K562 (cell line): Measurements from ENCODE around the gene SPINT2. TPM values are rescaled to one million over a fixed set of nuclear protein-coding genes. Genes with fewer than 3 reads are reported as not detected.

Source experiments
- ARID1B ChIP-seq: fragments of 450-650 bp; IDR thresholded peaks from 2 replicates; pipeline ENCODE4 v1.6.1; 2016; ENCODE audit warnings: antibody characterized with exemption, mild to moderate bottlenecking, inconsistent platforms
- CBFB ChIP-seq: sonication (generic); formaldehyde crosslinking; IDR thresholded peaks from 2 replicates; pipeline ENCODE4 v1.4.0; 2020; ENCODE audit warnings: mild to moderate bottlenecking, missing genetic modification reagents
- CCNT2 ChIP-seq: IDR thresholded peaks from 2 replicates; pipeline ENCODE4 v1.6.1; 2011; ENCODE audit warnings: borderline replicate concordance, low read depth, mild to moderate bottlenecking, moderate library complexity, mixed read lengths, low read length; ENCODE audit not compliant: insufficient read length; ENCODE audit errors: extremely low read depth
- CREM ChIP-seq: IDR thresholded peaks from 2 replicates; pipeline ENCODE4 v1.6.1; 2014; ENCODE audit warnings: antibody characterized with exemption, low read depth
- HLTF ChIP-seq: fragments of 450-650 bp; IDR thresholded peaks from 2 replicates; pipeline ENCODE4 v1.6.1; 2016
- NFIC ChIP-seq: fragments of 450-650 bp; IDR thresholded peaks from 2 replicates; pipeline ENCODE4 v1.6.1; 2017; ENCODE audit warnings: mild to moderate bottlenecking, inconsistent platforms
- NFRKB ChIP-seq: fragments of 450-650 bp; IDR thresholded peaks from 2 replicates; pipeline ENCODE4 v1.6.1; 2016; ENCODE audit warnings: low read depth
- POLR2A ChIP-seq: fragments of 450-650 bp; conservative IDR thresholded peaks from 2 replicates; pipeline ENCODE4 v1.6.1; 2016
- SRF ChIP-seq, 2 experiments: fragments of 250-450, 450-650 bp in 1 of 2; sonication (Bioruptor Pico) in 1 of 2; sonication (generic) in 1 of 2; formaldehyde crosslinking; IDR thresholded peaks; 2 replicates each; pipeline versions ENCODE4 v1.5.0 to v1.5.1; 2020 to 2022; ENCODE audit warnings: mild to moderate bottlenecking in 1 of 2, missing genetic modification reagents in 1 of 2
- SUPT5H ChIP-seq: fragments of 450-650 bp; IDR thresholded peaks from 2 replicates; pipeline ENCODE4 v1.6.1; 2016
- TCF3 ChIP-seq: sonication (generic); formaldehyde crosslinking; IDR thresholded peaks from 2 replicates; pipeline ENCODE4 v1.4.0; 2020; ENCODE audit warnings: mild to moderate bottlenecking, missing genetic modification reagents
- YY1 ChIP-seq, 3 experiments: IDR thresholded peaks; 2 replicates each; pipeline ENCODE4 v1.6.1; 2011; ENCODE audit warnings: low read length in 2 of 3, mild to moderate bottlenecking in 2 of 3, moderate library complexity in 2 of 3, borderline replicate concordance in 1 of 3, control low read depth in 1 of 3, low read depth in 1 of 3; ENCODE audit not compliant: insufficient read depth in 3 of 3, insufficient replicate concordance in 2 of 3, control insufficient read depth in 1 of 3, insufficient read length in 1 of 3; ENCODE audit errors: extremely low read depth in 1 of 3
- polyA plus RNA-seq, 8 experiments: library from polyadenylated mRNA; depleted of rRNA in 4 of 8; stranded (reverse) in 5 of 8; unstranded in 3 of 8; fragments of >200 nt; fragmentation: Nextera tagmentation in 2 of 8; fragmentation: Illumina TruSeq in 1 of 8; extraction: Ambion mirVana in 2 of 8; extraction: Trizol in 1 of 8; gene quantifications; 2 replicates each; pipeline versions ENCODE4 v1.2.1 to v1.2.3, GENCODE V29; 2011 to 2014; ENCODE audit warnings: inconsistent platforms in 1 of 8, missing spikeins in 1 of 8
- total RNA-seq, 7 experiments: library from RNA; depleted of rRNA in 6 of 7; stranded (reverse); fragments of >200 nt in 6 of 7; fragmentation: Illumina TruSeq in 2 of 7; extraction: Trizol in 2 of 7; gene quantifications; 2 replicates each; pipeline versions ENCODE4 v1.2.1 to v1.2.3, GENCODE V29; 2011 to 2021; ENCODE audit warnings: low replicate concordance in 1 of 7
- TF ChIP-seq, protein P1 (sequence below): fragments of 450-650 bp; formaldehyde crosslinking; IDR thresholded peaks from 2 replicates; pipeline ENCODE4 v1.4.0; 2022; ENCODE audit warnings: missing genetic modification characterization
- TF ChIP-seq, protein P2 (sequence below): sonication (generic); formaldehyde crosslinking; IDR thresholded peaks from 2 replicates; pipeline ENCODE4 v1.8.0; 2022; ENCODE audit warnings: mild to moderate bottlenecking, missing genetic modification reagents, borderline replicate concordance
- TF ChIP-seq, protein P3 (sequence below): IDR thresholded peaks from 2 replicates; pipeline ENCODE4 v1.6.1; 2016; ENCODE audit warnings: missing genetic modification characterization, missing compliant biosample characterization
- TF ChIP-seq, protein P4 (sequence below): fragments of 250-450 bp; sonication (Bioruptor Pico); IDR thresholded peaks from 2 replicates; pipeline ENCODE4 v1.8.0; 2021; ENCODE audit warnings: borderline replicate concordance, mild to moderate bottlenecking, moderate library complexity; ENCODE audit not compliant: poor library complexity, severe bottlenecking
- TF ChIP-seq, protein P5 (sequence below): conservative IDR thresholded peaks from 2 replicates; pipeline ENCODE4 v1.6.1; 2011; ENCODE audit warnings: low read depth, mild to moderate bottlenecking, low read length; ENCODE audit not compliant: control insufficient read depth

SPINT2 gene
- total and polyA plus RNA-seq, 9 of the 15 experiments (the other 6 are each of a cell fraction or from before 2014, with no cell fraction given), result 0.65 to 4.5 (median 3.4) TPM

DNA sequence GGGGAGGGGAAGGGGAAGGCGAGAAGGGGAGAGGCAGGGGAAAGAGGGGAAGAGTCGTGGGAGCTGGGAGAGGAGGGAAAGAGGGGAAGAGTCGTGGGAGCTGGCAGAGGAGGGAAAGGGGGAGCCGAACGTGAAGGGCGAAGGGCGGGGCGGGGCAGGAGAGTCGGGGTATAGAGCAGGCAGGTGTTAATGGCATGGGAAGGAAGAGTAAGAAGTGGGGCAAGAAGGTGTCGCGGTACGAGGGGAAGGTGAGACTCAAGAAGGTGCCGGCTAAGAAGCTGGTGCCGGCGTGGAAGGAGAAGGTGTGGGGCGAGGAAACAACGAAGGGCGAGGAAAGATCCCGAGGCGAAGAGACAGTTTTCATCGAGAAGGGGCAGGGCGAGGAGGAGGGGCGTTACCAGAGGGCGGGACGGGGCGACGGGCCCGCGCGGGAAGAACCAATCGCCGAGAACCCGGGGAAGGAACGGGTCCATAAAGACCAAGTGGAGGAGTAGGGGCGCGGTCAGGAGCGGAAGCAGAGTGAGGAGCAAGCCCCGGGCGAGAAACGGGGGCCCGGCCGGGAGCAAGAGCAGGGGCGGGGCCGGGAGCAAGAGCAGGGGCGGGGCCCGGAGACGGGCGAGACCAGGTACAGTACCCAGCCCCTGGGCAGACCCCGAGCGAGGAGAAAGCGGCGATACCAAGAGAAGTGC, 71.7 kb downstream of the SPINT2 start (continued):
- TF ChIP-seq, protein P1, sequence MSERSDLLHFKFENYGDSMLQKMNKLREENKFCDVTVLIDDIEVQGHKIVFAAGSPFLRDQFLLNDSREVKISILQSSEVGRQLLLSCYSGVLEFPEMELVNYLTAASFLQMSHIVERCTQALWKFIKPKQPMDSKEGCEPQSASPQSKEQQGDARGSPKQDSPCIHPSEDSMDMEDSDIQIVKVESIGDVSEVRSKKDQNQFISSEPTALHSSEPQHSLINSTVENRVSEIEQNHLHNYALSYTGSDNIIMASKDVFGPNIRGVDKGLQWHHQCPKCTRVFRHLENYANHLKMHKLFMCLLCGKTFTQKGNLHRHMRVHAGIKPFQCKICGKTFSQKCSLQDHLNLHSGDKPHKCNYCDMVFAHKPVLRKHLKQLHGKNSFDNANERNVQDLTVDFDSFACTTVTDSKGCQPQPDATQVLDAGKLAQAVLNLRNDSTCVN (CRISPR knock-in tag), result peak; percentile 84; the same call in 1 of the 2 replicates
- peak; percentile 79 for TF ChIP-seq SUPT5H
- peak; percentile 27 for TF ChIP-seq ARID1B
- peak; percentile 11; the same call in 1 of the 2 replicates for TF ChIP-seq NFIC
- peak; percentile 28 for TF ChIP-seq CCNT2
- TF ChIP-seq, protein P2, sequence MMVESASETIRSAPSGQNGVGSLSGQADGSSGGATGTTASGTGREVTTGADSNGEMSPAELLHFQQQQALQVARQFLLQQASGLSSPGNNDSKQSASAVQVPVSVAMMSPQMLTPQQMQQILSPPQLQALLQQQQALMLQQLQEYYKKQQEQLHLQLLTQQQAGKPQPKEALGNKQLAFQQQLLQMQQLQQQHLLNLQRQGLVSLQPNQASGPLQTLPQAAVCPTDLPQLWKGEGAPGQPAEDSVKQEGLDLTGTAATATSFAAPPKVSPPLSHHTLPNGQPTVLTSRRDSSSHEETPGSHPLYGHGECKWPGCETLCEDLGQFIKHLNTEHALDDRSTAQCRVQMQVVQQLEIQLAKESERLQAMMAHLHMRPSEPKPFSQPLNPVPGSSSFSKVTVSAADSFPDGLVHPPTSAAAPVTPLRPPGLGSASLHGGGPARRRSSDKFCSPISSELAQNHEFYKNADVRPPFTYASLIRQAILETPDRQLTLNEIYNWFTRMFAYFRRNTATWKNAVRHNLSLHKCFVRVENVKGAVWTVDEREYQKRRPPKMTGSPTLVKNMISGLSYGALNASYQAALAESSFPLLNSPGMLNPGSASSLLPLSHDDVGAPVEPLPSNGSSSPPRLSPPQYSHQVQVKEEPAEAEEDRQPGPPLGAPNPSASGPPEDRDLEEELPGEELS, result no peak
- peak in 2 of 3 experiments; percentile 66 to 83 for TF ChIP-seq YY1 (IDR thresholded peaks at IDR 0.05; ENCODE audit: borderline replicate concordance in 1 of 3, control insufficient read depth in 1 of 3, extremely low read depth in 1 of 3, insufficient read depth in 3 of 3, insufficient read length in 1 of 3, insufficient replicate concordance in 2 of 3, low read depth in 1 of 3, low read length in 2 of 3)
- TF ChIP-seq, protein P3, sequence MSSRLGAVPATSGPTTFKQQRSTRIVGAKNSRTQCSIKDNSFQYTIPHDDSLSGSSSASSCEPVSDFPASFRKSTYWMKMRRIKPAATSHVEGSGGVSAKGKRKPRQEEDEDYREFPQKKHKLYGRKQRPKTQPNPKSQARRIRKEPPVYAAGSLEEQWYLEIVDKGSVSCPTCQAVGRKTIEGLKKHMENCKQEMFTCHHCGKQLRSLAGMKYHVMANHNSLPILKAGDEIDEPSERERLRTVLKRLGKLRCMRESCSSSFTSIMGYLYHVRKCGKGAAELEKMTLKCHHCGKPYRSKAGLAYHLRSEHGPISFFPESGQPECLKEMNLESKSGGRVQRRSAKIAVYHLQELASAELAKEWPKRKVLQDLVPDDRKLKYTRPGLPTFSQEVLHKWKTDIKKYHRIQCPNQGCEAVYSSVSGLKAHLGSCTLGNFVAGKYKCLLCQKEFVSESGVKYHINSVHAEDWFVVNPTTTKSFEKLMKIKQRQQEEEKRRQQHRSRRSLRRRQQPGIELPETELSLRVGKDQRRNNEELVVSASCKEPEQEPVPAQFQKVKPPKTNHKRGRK (tag), result peak; percentile 96
- TF ChIP-seq TCF3, result no peak; the same call in 1 of the 2 replicates
- TF ChIP-seq SRF (CRISPR knock-in tag; IDR thresholded peaks at IDR 0.05), result peak in 1 of 2 experiments; percentile 16; a peak in 1 of 4 replicates
- peak; percentile 74 for TF ChIP-seq POLR2A
- peak; percentile 96 for TF ChIP-seq HLTF
- TF ChIP-seq, protein P4, sequence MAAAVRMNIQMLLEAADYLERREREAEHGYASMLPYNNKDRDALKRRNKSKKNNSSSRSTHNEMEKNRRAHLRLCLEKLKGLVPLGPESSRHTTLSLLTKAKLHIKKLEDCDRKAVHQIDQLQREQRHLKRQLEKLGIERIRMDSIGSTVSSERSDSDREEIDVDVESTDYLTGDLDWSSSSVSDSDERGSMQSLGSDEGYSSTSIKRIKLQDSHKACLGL (CRISPR knock-in tag), result no peak
- no peak for TF ChIP-seq CBFB
- TF ChIP-seq NFRKB, result peak; percentile 73
- TF ChIP-seq, protein P5, sequence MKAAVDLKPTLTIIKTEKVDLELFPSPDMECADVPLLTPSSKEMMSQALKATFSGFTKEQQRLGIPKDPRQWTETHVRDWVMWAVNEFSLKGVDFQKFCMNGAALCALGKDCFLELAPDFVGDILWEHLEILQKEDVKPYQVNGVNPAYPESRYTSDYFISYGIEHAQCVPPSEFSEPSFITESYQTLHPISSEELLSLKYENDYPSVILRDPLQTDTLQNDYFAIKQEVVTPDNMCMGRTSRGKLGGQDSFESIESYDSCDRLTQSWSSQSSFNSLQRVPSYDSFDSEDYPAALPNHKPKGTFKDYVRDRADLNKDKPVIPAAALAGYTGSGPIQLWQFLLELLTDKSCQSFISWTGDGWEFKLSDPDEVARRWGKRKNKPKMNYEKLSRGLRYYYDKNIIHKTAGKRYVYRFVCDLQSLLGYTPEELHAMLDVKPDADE, result 0 out of 2 replicates have a peak, but pooled peaks have one; percentile 12
- TF ChIP-seq CREM, result peak; percentile 64
